Measurements from ENCODE around the gene HCN2.
"Not testable (repeated sequence)": the region's sequence is repeated elsewhere in the genome, so short reads cannot be mapped to it uniquely, and the experiment has no call there.

GRCh38 chr19:629515-629914 is 39.8 kb downstream of the HCN2 start:
- TF ChIP-seq CTCF, EP300, POLR2A, POLR2AphosphoS5 (IDR thresholded peaks at IDR 0.05): not testable (repeated sequence)

Data from upper lobe of left lung (tissue), 4 donors.